Adrenal gland (tissue), 5 donors: ENCODE results near the gene DCLRE1A.

ENCODE experiments used
- CTCF ChIP-seq, 6 experiments: fragments of 450-650 bp in 4 of 6; fragments of 200-600 bp in 2 of 6; sonication (generic) in 1 of 6; IDR thresholded peaks; 1 replicate in 5 of 6; 2 replicates in 1 of 6; pipeline versions ENCODE4 v1.5.1 to v1.8.0; 2016 to 2021; ENCODE audit warnings: antibody characterized with exemption in 6 of 6, mild to moderate bottlenecking in 2 of 6, moderate library complexity in 1 of 6
- POLR2A ChIP-seq, 2 donors: fragments of 450-650 bp; IDR thresholded peaks; one replicate each; pipeline ENCODE4 v1.6.1; 2017; ENCODE audit warnings: antibody characterized with exemption in 2 of 2, mild to moderate bottlenecking in 2 of 2, moderate library complexity in 1 of 2
- donor health status: DM: no; HTN: no; CAD: no.

- TF ChIP-seq CTCF (IDR thresholded peaks at IDR 0.05) (no peak), POLR2A (IDR thresholded peaks at IDR 0.05) (no peak)
These were observed 28.1 kb downstream of the DCLRE1A start for GRCh38 chr10:113825791-113826190.
